K562 (cell line): ENCODE measurements around the gene BEST3. TPM values are rescaled to one million over a fixed set of nuclear protein-coding genes. Genes with fewer than 3 reads are reported as not detected.

ENCODE experiments used
- ATAC-seq: fragments of 200-7000 bp; cut with Tn5 transposase; 3 replicates; pipeline ENCODE4 v1.9.1; 2020; ENCODE audit warnings: moderate library complexity
- BruUV-seq: library from RNA; stranded (reverse); fragments of 400-500 nt; replicated peaks from 2 replicates; lab custom pipeline; 2021; lab: Mats Ljungman, UMichigan
- CTCF ChIA-PET: fragments of 300-600 bp; formaldehyde crosslinking; extraction: SDS; loops from one replicate; lab custom pipeline; 2021; ENCODE audit warnings: low intra/inter-chr PET ratio; lab: Yijun Ruan, JAX
- POLR2A ChIA-PET: fragments of 300-600, 350-650 bp; sonication (Branson Sonifier 250); formaldehyde crosslinking; extraction: SDS; loops from one replicate; lab custom pipeline; 2021; ENCODE audit warnings: antibody characterized with exemption, inconsistent platforms; lab: Yijun Ruan, JAX
- DNase-seq, 4 experiments: peaks; one replicate each; pipeline versions ENCODE4 v3.0.0 to v3.0.0-alpha.2; 2011 to 2018; ENCODE audit warnings: low spot score in 3 of 4, mixed read lengths in 3 of 4; ENCODE audit errors: extremely low read depth in 1 of 4
- FAIRE-seq: peaks from 2 replicates; lab custom pipeline; 2011; peaks lifted over from hg19 to GRCh38; lab: Jason Lieb, UNC
- H2AFZ ChIP-seq: 2 replicates; pipeline ENCODE4 v1.6.0; 2011; ENCODE audit warnings: low read depth, low read length, control low read depth, inconsistent platforms
- H3K27ac ChIP-seq: fragments of 200-600 bp; 3 replicates; pipeline ENCODE4 v1.8.0; 2011; ENCODE audit warnings: low read depth, mild to moderate bottlenecking, control low read depth, inconsistent platforms, low read length, moderate library complexity, mixed read lengths; ENCODE audit errors: extremely low read depth
- H3K27me3 ChIP-seq, 2 experiments: fragments of 300-600 bp in 1 of 2; 2 replicates in 1 of 2; 3 replicates in 1 of 2; pipeline versions ENCODE4 v1.6.0 to v1.8.0; 2011; ENCODE audit warnings: inconsistent platforms in 2 of 2, low read length in 2 of 2, mild to moderate bottlenecking in 1 of 2, mixed read lengths in 1 of 2, moderate library complexity in 1 of 2; ENCODE audit not compliant: control insufficient read depth in 2 of 2, insufficient read depth in 2 of 2
- H3K36me3 ChIP-seq: fragments of 300-600 bp; 3 replicates; pipeline ENCODE4 v1.8.0; 2011; ENCODE audit warnings: mild to moderate bottlenecking, low read length, inconsistent platforms; ENCODE audit not compliant: control insufficient read depth, insufficient read depth
- H3K4me1 ChIP-seq, 2 experiments: fragments of 200-600 bp in 1 of 2; replicated peaks in 1 of 2; 2 replicates in 1 of 2; 3 replicates in 1 of 2; pipeline versions ENCODE4 v1.5.1 to v1.8.0; 2011; ENCODE audit warnings: inconsistent platforms in 2 of 2, low read length in 2 of 2, mild to moderate bottlenecking in 1 of 2, mixed read lengths in 1 of 2, moderate library complexity in 1 of 2; ENCODE audit not compliant: control insufficient read depth in 2 of 2, insufficient read depth in 2 of 2
- H3K4me2 ChIP-seq: 2 replicates; pipeline ENCODE4 v1.6.1; 2011; ENCODE audit warnings: low read length, control low read depth, inconsistent platforms, mixed read lengths; ENCODE audit not compliant: insufficient read depth
- H3K4me3 ChIP-seq: fragments of 200-600 bp; sonication (generic), shearing (Covaris generic); 2 replicates; pipeline ENCODE4 v1.5.1; 2016; ENCODE audit warnings: control low read depth, inconsistent platforms
- H3K79me2 ChIP-seq: fragments of 200-600 bp; 3 replicates; pipeline ENCODE4 v1.8.0; 2011; ENCODE audit warnings: low read length, inconsistent platforms; ENCODE audit not compliant: control insufficient read depth, insufficient read depth
- H3K9ac ChIP-seq, 2 experiments: 2 replicates each; pipeline versions ENCODE4 v1.6.0 to v1.6.1; 2011; ENCODE audit warnings: low read depth in 2 of 2, low read length in 2 of 2, control low read depth in 1 of 2, inconsistent platforms in 1 of 2, mild to moderate bottlenecking in 1 of 2, mixed read lengths in 1 of 2; ENCODE audit not compliant: insufficient read depth in 1 of 2
- H3K9me1 ChIP-seq: one replicate; pipeline ENCODE4 v1.6.0; 2011; ENCODE audit warnings: inconsistent platforms, mild to moderate bottlenecking, low read length, moderate library complexity; ENCODE audit not compliant: control insufficient read depth, insufficient read depth
- H3K9me3 ChIP-seq: replicated peaks from 2 replicates; pipeline ENCODE4 v1.5.1; 2011; ENCODE audit warnings: low read depth, low read length, inconsistent platforms; ENCODE audit not compliant: control insufficient read depth, insufficient read depth
- H4K20me1 ChIP-seq: replicated peaks from 2 replicates; pipeline ENCODE4 v1.6.1; 2011; ENCODE audit warnings: low read length, inconsistent platforms, mixed read lengths; ENCODE audit not compliant: control insufficient read depth, insufficient read depth
- BRD9 ChIP-seq: fragments of 450-650 bp; IDR thresholded peaks from 2 replicates; pipeline ENCODE4 v1.6.1; 2018; ENCODE audit warnings: low read depth; ENCODE audit not compliant: partially characterized antibody
- FOXJ2 ChIP-seq: fragments of 200-800 bp; sonication (Bioruptor generic); IDR thresholded peaks from 2 replicates; pipeline ENCODE4 v1.6.1; 2016; ENCODE audit warnings: missing genetic modification characterization, missing compliant biosample characterization
- GTF3C2 ChIP-seq: IDR thresholded peaks from 3 replicates; pipeline ENCODE4 v1.6.1; 2011; ENCODE audit warnings: borderline replicate concordance, mild to moderate bottlenecking, moderate library complexity; ENCODE audit not compliant: insufficient read length; ENCODE audit errors: extremely low read depth
- JUNB ChIP-seq: fragments of 450-650 bp; formaldehyde crosslinking; conservative IDR thresholded peaks from 2 replicates; pipeline ENCODE4 v1.4.0; 2020; ENCODE audit warnings: mild to moderate bottlenecking
- NCOR1 ChIP-seq: fragments of 450-650 bp; IDR thresholded peaks from 2 replicates; pipeline ENCODE4 v1.6.1; 2016; ENCODE audit warnings: mild to moderate bottlenecking, moderate library complexity
- SREBF1 ChIP-seq: fragments of 150-350 bp; IDR thresholded peaks from 2 replicates; pipeline ENCODE4 v1.6.1; 2014; ENCODE audit warnings: antibody characterized with exemption, low read depth, low read length, borderline replicate concordance
- ZC3H11A ChIP-seq: IDR thresholded peaks from 2 replicates; pipeline ENCODE4 v1.6.1; 2012; ENCODE audit warnings: low read depth, low read length, improper control_type of control experiment
- ZFP36 ChIP-seq: fragments of 150-350 bp; IDR thresholded peaks from 2 replicates; pipeline ENCODE4 v1.6.1; 2018; ENCODE audit warnings: low read length, low read depth; ENCODE audit not compliant: partially characterized antibody
- ZNF77 ChIP-seq: fragments of 250-450 bp; sonication (Bioruptor Pico); IDR thresholded peaks from 2 replicates; pipeline ENCODE4 v1.5.0; 2020
- ZNF780A ChIP-seq: fragments of 250-450 bp; sonication (Bioruptor Pico); IDR thresholded peaks from 2 replicates; pipeline ENCODE4 v1.5.0; 2021; ENCODE audit warnings: mild to moderate bottlenecking
- ZSCAN29 ChIP-seq: fragments of 450-650 bp; IDR thresholded peaks from 2 replicates; pipeline ENCODE4 v1.6.1; 2017
- whole genome bisulfite sequencing: fragments of 100-300 bp; shearing (Covaris generic); methylation state at CpG from one replicate; pipeline ENCODE4 v1.1.6; 2016; ENCODE audit warnings: low coverage, mixed read lengths; ENCODE audit not compliant: insufficient coverage; ENCODE audit errors: missing lambda C conversion rate; 5-methylcytosine and 5-hydroxymethylcytosine counted together
- in situ Hi-C: fragments of 300-500 bp; cut with MboI; formaldehyde crosslinking; loops from 4 replicates; pipeline ENCODE4 v1.15.0; 2018; ENCODE audit warnings: inconsistent platforms, mixed read lengths
- intact Hi-C: fragments of 100-400 bp; cut with micrococcal nuclease; formaldehyde crosslinking; loops from 2 replicates; pipeline ENCODE4 v1.14.2; 2022
- polyA plus RNA-seq, 8 experiments: library from polyadenylated mRNA; depleted of rRNA in 4 of 8; stranded (reverse) in 5 of 8; unstranded in 3 of 8; fragments of >200 nt; fragmentation: Nextera tagmentation in 2 of 8; fragmentation: Illumina TruSeq in 1 of 8; extraction: Ambion mirVana in 2 of 8; extraction: Trizol in 1 of 8; gene quantifications; 2 replicates each; pipeline versions ENCODE4 v1.2.1 to v1.2.3, GENCODE V29; 2011 to 2014; ENCODE audit warnings: inconsistent platforms in 1 of 8, missing spikeins in 1 of 8
- total RNA-seq, 7 experiments: library from RNA; depleted of rRNA in 6 of 7; stranded (reverse); fragments of >200 nt in 6 of 7; fragmentation: Illumina TruSeq in 2 of 7; extraction: Trizol in 2 of 7; gene quantifications; 2 replicates each; pipeline versions ENCODE4 v1.2.1 to v1.2.3, GENCODE V29; 2011 to 2021; ENCODE audit warnings: low replicate concordance in 1 of 7
- TF ChIP-seq, protein P1 (sequence below): sonication (generic); IDR thresholded peaks from 2 replicates; pipeline ENCODE4 v1.6.1; 2016
- TF ChIP-seq, protein P2 (sequence below), 2 experiments: fragments of 450-650 bp; conservative IDR thresholded peaks; 2 replicates each; pipeline ENCODE4 v1.6.1; 2017; ENCODE audit warnings: mild to moderate bottlenecking in 2 of 2, moderate library complexity in 2 of 2
- TF ChIP-seq, protein P3 (sequence below): fragments of 250-450 bp; sonication (Bioruptor Pico); IDR thresholded peaks from 2 replicates; pipeline ENCODE4 v1.5.0; 2020; ENCODE audit warnings: mild to moderate bottlenecking, borderline replicate concordance

The BEST3 gene
- total and polyA plus RNA-seq, 9 of the 15 experiments (the other 6 are each of a cell fraction or from before 2014, with no cell fraction given) = 0.15 TPM; not detected in 8

- no TSS peak for BruUV-seq
- CTCF ChIA-PET = no interaction called here
- Histone ChIP-seq H3K9me1 (no peaks in the 10 kb centered on the region), H3K9me3 (no peaks in the 10 kb centered on the region; the same call in 1 of the 2 replicates), H2AFZ (no peak overlapping the region), H3K4me1 (no peaks in the 10 kb centered on the region; a peak in 1 of 5 replicates), H3K4me2 (no peak overlapping the region), H3K79me2 (no peaks in the 10 kb centered on the region), H4K20me1 (no peaks in the 10 kb centered on the region), H3K9ac (no peak overlapping the region), H3K27me3 (no peaks in the 10 kb centered on the region; a peak in 2 of 5 replicates), H3K36me3 (no peaks in the 10 kb centered on the region), H3K4me3 (no peak overlapping the region), H3K27ac (no peak overlapping the region)
- POLR2A ChIA-PET = interaction anchor here (0.9 kb wide), 1 partner anchor 10 kb away, joined by 3 read pairs; no protein-coding TSS in a partner anchor
- no peak for FAIRE-seq
- no peak for ATAC-seq
- in situ Hi-C loops = no loop called here
- intact Hi-C loops = no loop called here
- no peak for TF ChIP-seq ZFP36
- no peak for TF ChIP-seq JUNB
- no peak for TF ChIP-seq GTF3C2
- TF ChIP-seq BRD9 = no peak
- TF ChIP-seq ZNF77 (CRISPR knock-in tag) = no peak
- no peak for TF ChIP-seq SREBF1
- TF ChIP-seq NCOR1 = no peak
- TF ChIP-seq, protein P1, sequence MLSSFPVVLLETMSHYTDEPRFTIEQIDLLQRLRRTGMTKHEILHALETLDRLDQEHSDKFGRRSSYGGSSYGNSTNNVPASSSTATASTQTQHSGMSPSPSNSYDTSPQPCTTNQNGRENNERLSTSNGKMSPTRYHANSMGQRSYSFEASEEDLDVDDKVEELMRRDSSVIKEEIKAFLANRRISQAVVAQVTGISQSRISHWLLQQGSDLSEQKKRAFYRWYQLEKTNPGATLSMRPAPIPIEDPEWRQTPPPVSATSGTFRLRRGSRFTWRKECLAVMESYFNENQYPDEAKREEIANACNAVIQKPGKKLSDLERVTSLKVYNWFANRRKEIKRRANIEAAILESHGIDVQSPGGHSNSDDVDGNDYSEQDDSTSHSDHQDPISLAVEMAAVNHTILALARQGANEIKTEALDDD = no peak
- no peak for TF ChIP-seq ZC3H11A
- TF ChIP-seq, protein P2, sequence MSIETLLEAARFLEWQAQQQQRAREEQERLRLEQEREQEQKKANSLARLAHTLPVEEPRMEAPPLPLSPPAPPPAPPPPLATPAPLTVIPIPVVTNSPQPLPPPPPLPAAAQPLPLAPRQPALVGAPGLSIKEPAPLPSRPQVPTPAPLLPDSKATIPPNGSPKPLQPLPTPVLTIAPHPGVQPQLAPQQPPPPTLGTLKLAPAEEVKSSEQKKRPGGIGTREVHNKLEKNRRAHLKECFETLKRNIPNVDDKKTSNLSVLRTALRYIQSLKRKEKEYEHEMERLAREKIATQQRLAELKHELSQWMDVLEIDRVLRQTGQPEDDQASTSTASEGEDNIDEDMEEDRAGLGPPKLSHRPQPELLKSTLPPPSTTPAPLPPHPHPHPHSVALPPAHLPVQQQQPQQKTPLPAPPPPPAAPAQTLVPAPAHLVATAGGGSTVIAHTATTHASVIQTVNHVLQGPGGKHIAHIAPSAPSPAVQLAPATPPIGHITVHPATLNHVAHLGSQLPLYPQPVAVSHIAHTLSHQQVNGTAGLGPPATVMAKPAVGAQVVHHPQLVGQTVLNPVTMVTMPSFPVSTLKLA (conservative IDR thresholded peaks at IDR 0.05) = no peak
- no peak for TF ChIP-seq ZSCAN29
- TF ChIP-seq ZNF780A = no peak
- TF ChIP-seq, protein P3, sequence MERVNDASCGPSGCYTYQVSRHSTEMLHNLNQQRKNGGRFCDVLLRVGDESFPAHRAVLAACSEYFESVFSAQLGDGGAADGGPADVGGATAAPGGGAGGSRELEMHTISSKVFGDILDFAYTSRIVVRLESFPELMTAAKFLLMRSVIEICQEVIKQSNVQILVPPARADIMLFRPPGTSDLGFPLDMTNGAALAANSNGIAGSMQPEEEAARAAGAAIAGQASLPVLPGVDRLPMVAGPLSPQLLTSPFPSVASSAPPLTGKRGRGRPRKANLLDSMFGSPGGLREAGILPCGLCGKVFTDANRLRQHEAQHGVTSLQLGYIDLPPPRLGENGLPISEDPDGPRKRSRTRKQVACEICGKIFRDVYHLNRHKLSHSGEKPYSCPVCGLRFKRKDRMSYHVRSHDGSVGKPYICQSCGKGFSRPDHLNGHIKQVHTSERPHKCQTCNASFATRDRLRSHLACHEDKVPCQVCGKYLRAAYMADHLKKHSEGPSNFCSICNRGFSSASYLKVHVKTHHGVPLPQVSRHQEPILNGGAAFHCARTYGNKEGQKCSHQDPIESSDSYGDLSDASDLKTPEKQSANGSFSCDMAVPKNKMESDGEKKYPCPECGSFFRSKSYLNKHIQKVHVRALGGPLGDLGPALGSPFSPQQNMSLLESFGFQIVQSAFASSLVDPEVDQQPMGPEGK (CRISPR knock-in tag) = no peak
- TF ChIP-seq FOXJ2 (tag) = no peak
- no peak for DNase-seq
- WGBS = 7% methylated on average over 1 of the region's 1 CpG
These were observed 33.0 kb upstream of the BEST3 start for GRCh38 chr12:69732088-69732487.
